Muscle of leg (tissue), 11 donors: ENCODE measurements around the gene PAM16. TPM values are rescaled to one million over a fixed set of nuclear protein-coding genes. Genes with fewer than 3 reads are reported as not detected.
A peak's percentile ranks its signal among the peaks of the same experiment; 100 is the strongest.

Experiments used
- DNase-seq: peaks from one replicate; pipeline ENCODE4 v3.0.0; 2013
- H3K27ac ChIP-seq: one replicate; pipeline ENCODE4 v1.5.1; 2013; ENCODE audit warnings: mild to moderate bottlenecking, low read length, control low read depth
- H3K27me3 ChIP-seq: one replicate; pipeline ENCODE4 v1.6.1; 2013; ENCODE audit warnings: low read length; ENCODE audit not compliant: control insufficient read depth, insufficient read depth
- H3K36me3 ChIP-seq: one replicate; pipeline ENCODE4 v1.6.1; 2013; ENCODE audit warnings: low read length; ENCODE audit not compliant: control insufficient read depth, insufficient read depth
- H3K4me1 ChIP-seq: one replicate; pipeline ENCODE4 v1.6.1; 2013; ENCODE audit warnings: low read length; ENCODE audit not compliant: control insufficient read depth, insufficient read depth
- H3K4me3 ChIP-seq: one replicate; pipeline ENCODE4 v1.5.1; 2013; ENCODE audit warnings: low read length, control low read depth
- H3K9me3 ChIP-seq: replicated peaks from 2 replicates; pipeline ENCODE4 v1.6.1; 2013; ENCODE audit warnings: low read depth, low read length; ENCODE audit not compliant: control insufficient read depth
- WGBS: methylation state at CpG from one replicate; pipeline ENCODE4 v1.1.5; 2013; ENCODE audit warnings: missing lambda C conversion rate; ENCODE audit not compliant: insufficient coverage; 5-methylcytosine and 5-hydroxymethylcytosine counted together
- polyA plus RNA-seq, 8 donors: library from polyadenylated mRNA; unstranded; fragments of 120-200 nt; gene quantifications; one replicate each; pipeline versions ENCODE4 v1.2.1 to v1.2.3, GENCODE V29; 2013; ENCODE audit warnings: inconsistent platforms in 1 of 8, low replicate concordance in 1 of 8; ENCODE audit not compliant: insufficient read length in 8 of 8, insufficient read depth in 1 of 8
- total RNA-seq: library from RNA; stranded (reverse); fragments of 120-200 nt; gene quantifications from one replicate; pipeline ENCODE4 v1.2.4, GENCODE V29; 2013

PAM16 gene
- total and polyA plus RNA-seq, 9 donors = 22.1 to 34.0 (median 27.8) TPM

DNA sequence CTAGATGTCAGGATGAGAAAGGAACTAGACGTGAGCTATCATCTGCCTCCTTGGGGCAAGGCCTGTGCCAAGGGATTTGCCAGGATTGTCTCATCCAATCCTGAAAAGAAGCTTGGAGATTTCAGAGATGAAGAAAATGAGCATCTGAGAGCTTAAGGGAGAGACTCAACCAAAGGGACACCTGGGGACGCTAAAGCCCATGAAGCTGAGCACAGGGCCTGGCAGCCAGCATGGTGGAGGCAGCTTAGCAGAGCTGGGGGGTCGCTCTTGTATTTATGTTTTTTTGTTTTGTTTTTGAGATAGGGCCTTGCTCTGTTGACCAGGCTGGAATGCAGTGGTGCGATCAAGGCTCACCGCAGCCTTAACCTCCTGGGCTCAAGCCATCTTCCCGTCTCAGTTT lies 53.6 kb downstream of the PAM16 start:
- no peak overlapping the region for H3K27ac ChIP-seq
- H3K4me3 ChIP-seq = no peak overlapping the region
- no peaks in the 10 kb centered on the region for H3K27me3 ChIP-seq
- peaks cover 55% of the 10 kb centered on the region for H3K4me1 ChIP-seq
- H3K9me3 ChIP-seq = no peaks in the 10 kb centered on the region
- WGBS = 67% methylated on average over 2 of the region's 6 CpGs
- no peak for DNase-seq
- H3K36me3 ChIP-seq = peaks cover 3% of the 10 kb centered on the region

DNA sequence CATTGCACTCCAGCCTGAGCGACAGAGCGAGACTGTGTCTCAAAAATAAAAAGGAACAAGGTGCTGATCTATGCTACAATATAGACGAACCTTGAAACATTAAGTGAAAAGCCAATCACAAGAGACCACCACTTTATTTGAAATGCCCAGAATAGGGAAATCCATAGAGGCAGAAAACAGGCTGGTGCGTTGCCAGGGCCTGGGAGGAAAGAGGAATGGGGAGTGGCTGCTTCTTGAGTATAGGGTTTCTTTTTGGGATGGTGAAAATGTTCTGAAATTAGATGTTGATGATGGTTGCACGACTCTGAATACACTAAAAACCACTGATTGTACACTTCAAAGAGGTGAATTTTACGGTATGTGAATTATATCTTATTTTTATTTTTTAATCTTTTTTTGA lies 55.5 kb downstream of the PAM16 start:
- Histone ChIP-seq H3K27me3 (no peaks in the 10 kb centered on the region), H3K36me3 (no peaks in the 10 kb centered on the region), H3K9me3 (no peaks in the 10 kb centered on the region), H3K4me1 (peaks cover 60% of the 10 kb centered on the region), H3K27ac (peak overlapping the region; percentile 47), H3K4me3 (no peak overlapping the region)
- DNase-seq = no peak
- no CpG with 5 or more reads among the region's 6 CpGs for WGBS

GRCh38 chr16:4293822-4294457 lies 57.2 kb downstream of the PAM16 start:
- Histone ChIP-seq H3K4me3 (no peak overlapping the region), H3K4me1 (peaks cover 52% of the 10 kb centered on the region), H3K36me3 (no peaks in the 10 kb centered on the region), H3K9me3 (no peaks in the 10 kb centered on the region), H3K27ac (peak overlapping the region; percentile 75), H3K27me3 (no peaks in the 10 kb centered on the region)
- 7% methylated on average over 12 of the region's 20 CpGs for WGBS
- peak; percentile 95 for DNase-seq

DNA sequence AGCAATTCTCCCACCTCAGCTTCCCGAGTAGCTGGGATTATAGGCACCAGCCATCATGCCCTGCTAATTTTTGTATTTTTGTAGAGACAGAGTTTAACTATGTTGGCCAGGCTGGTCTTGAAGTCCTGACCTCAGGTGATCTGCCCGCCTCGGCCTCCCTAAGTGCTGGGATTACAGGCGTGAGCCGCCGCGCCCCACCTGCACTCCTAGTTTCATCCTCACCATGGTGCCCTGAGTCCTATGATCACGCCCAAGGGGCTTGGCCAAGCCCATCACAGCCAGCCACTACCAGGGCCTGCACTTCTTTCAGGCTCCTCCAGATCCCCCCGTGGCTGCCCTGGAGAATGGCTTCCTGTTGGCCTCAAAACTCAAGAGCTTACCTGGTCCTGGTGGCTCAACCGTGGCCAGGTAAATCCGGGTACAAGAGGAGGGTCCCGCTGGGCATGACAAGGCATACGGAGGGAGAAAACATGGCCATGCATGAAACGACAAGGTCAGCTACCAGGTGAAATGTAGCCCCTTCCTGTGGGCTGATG lies 57.9 kb downstream of the PAM16 start:
- peak overlapping the region; percentile 75 for H3K27ac ChIP-seq
- no peak for DNase-seq
- peaks cover 51% of the 10 kb centered on the region for H3K4me1 ChIP-seq
- H3K4me3 ChIP-seq = no peak overlapping the region
- H3K27me3 ChIP-seq = no peaks in the 10 kb centered on the region
- no peaks in the 10 kb centered on the region for H3K9me3 ChIP-seq
- 60% methylated on average over 13 of the region's 14 CpGs for WGBS
- H3K36me3 ChIP-seq = no peaks in the 10 kb centered on the region

GRCh38 chr16:4291699-4292098 lies 59.4 kb downstream of the PAM16 start:
- Histone ChIP-seq H3K27ac (no peak overlapping the region), H3K9me3 (no peaks in the 10 kb centered on the region), H3K4me3 (no peak overlapping the region), H3K36me3 (no peaks in the 10 kb centered on the region), H3K27me3 (no peaks in the 10 kb centered on the region), H3K4me1 (peaks cover 42% of the 10 kb centered on the region)
- WGBS = no CpG with 5 or more reads among the region's 4 CpGs
- no peak for DNase-seq

Other genes with a start within 250 kb of the PAM16 start
- gene ADCY9, start 234.9 kb downstream of the PAM16 start, total RNA-seq = 9.5 TPM
- 10 to 100 TPM; 11.9 to 17.5 (median 15.9) TPM for gene ADCY9, start 234.9 kb downstream of the PAM16 start, polyA plus RNA-seq
- 365 TPM for gene SRL, start 109.2 kb downstream of the PAM16 start, total RNA-seq
- 100 to 1,000 TPM; 377 to 639 (median 502) TPM for gene SRL, start 109.2 kb downstream of the PAM16 start, polyA plus RNA-seq
- gene TFAP4, start 78.3 kb downstream of the PAM16 start, total RNA-seq = 7.0 TPM
- 10 to 100 TPM; 11.7 to 15.6 (median 13.5) TPM for gene TFAP4, start 78.3 kb downstream of the PAM16 start, polyA plus RNA-seq
- gene GLIS2, start 35.3 kb downstream of the PAM16 start, total RNA-seq = 6.5 TPM
- 10 to 100 TPM; 21.6 to 30.1 (median 25.8) TPM for gene GLIS2, start 35.3 kb downstream of the PAM16 start, polyA plus RNA-seq
- gene VASN, start 20.5 kb upstream of the PAM16 start, total RNA-seq = 24.9 TPM
- gene VASN, start 20.5 kb upstream of the PAM16 start, polyA plus RNA-seq = 10 to 100 TPM in 6 of 8 donors, 1 to 10 TPM in 2; 8.6 to 33.5 (median 15.8) TPM
- gene CORO7, start 65.3 kb upstream of the PAM16 start, total RNA-seq = 15.3 TPM
- gene CORO7, start 65.3 kb upstream of the PAM16 start, polyA plus RNA-seq = 10 to 100 TPM; 20.4 to 31.4 (median 25.1) TPM
- 30.4 TPM for gene DNAJA3, start 74.5 kb upstream of the PAM16 start, total RNA-seq
- gene DNAJA3, start 74.5 kb upstream of the PAM16 start, polyA plus RNA-seq = 10 to 100 TPM; 23.8 to 33.5 (median 28.2) TPM
- 25.1 TPM for gene NMRAL1, start 123.3 kb upstream of the PAM16 start, total RNA-seq
- gene NMRAL1, start 123.3 kb upstream of the PAM16 start, polyA plus RNA-seq = 10 to 100 TPM; 13.1 to 24.0 (median 16.0) TPM
- gene HMOX2, start 125.1 kb upstream of the PAM16 start, total RNA-seq = 44.6 TPM
- 10 to 100 TPM; 37.2 to 53.0 (median 47.8) TPM for gene HMOX2, start 125.1 kb upstream of the PAM16 start, polyA plus RNA-seq
- 16.3 TPM for gene CDIP1, start 187.5 kb upstream of the PAM16 start, total RNA-seq
- 10 to 100 TPM; 33.1 to 47.4 (median 38.2) TPM for gene CDIP1, start 187.5 kb upstream of the PAM16 start, polyA plus RNA-seq
- gene C16orf96, start 205.0 kb upstream of the PAM16 start, total RNA-seq = 0.53 TPM
- under 1 TPM; 0.29 to 0.91 (median 0.54) TPM for gene C16orf96, start 205.0 kb upstream of the PAM16 start, polyA plus RNA-seq